Activated T-helper 1 cell treated with Interleukin-2 at 50 U/mL for 16 hours (primary cell): ENCODE results near the gene MRPS24.

Experiments
- DNase-seq: peaks from one replicate; pipeline ENCODE4 v3.0.0-alpha.2; 2020; ENCODE audit warnings: low read depth

Gene MRPS24

DNA sequence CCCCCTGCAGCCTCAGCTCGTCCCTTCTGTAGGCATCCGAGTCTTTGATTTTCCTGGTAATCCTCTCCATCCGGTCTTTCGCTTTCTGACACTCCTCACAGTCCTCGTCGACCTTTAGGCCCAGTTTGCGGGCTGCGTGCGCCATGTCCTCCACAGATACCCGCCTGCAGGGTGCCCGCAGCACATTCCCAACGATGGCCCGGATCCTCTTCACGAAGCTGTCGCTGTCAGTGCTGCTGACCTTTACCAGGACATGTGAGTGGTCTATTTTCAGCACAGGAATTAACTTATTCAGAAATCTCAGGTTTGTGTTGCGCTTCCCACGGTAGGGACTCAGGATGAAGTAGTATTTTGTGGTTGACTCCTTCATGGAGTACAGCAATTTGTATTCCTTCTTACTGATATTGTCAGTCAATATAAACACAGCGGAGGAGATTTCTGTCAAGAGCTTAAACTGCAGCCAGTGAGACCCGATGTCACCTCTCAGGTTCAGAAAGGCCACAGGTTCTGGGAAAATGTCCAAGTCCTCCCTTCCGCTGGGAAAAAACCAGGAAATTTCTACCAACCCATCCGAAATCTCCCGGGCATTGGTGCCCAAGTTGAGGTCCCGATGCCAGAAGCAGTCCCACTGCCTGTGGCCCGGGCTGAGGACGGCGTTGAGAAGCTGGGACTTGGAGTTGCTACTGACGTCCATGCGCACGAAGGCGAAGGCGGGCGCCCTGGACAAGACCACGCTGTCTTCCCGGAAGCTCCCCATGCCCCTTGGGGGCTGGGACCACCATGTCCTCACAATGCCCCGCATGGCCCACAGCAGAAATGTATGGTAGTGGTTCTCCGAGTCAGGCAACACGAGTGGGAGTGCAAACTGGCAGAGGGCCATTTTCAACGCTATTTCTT is 8.9 kb upstream of the MRPS24 start:
- DNase-seq = no peak

DNA sequence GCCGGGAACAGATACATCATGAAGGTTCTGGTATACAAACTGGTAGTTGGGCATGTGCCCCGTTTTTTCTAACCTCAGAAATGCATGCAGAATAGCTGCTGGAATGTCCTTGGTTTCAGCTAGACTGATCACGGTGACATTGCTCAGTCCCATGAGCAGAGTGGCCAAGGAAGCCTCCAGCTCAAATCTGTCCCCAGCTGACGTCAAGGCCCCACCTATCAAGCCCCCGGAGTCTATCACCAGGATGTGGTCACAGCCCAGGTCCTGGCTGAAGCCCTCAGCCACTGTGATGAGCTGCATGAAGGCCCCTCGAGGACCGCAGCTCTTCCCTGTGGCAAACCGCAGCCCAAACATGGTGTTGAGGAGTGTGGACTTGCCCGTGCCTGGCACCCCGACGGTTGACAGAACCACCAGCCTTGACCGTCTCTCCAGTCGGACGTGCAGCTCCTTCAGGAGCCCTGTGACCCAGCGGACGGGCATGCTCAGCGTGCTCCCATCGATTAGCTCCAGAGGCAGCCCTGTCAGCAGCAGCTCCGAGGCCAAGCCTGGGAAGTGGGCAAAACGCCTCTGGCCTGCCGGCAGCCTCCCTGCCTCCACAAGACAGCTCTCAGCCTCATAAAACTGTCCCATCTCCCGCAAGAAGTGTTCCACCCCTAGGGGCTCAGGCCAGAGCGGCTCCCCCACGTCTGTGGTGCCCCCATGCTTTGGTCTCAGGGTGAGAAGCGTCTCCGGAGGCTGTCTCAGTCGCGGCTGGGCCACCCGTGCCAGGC is 7.8 kb upstream of the MRPS24 start:
- DNase-seq = no peak

DNA sequence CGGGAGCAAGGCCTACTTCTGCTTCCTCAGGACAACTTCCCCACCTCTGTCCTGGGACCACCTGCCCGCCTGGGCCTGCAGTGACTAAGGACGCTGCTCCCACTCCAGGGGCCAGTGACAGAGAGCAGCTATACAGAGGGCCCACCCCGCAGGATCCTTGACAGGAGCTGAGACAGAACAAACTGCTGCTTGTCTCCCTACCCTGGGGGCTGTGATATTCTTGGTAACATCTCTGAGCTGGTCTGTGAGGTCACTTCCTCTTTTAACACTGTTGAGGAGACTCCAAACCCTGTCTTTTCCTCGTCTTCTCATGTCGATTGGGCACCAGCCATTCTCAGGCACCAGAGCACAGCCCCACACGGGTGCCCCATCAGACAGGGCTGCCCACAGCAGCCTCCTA is 6.9 kb upstream of the MRPS24 start:
- DNase-seq = no peak

DNA sequence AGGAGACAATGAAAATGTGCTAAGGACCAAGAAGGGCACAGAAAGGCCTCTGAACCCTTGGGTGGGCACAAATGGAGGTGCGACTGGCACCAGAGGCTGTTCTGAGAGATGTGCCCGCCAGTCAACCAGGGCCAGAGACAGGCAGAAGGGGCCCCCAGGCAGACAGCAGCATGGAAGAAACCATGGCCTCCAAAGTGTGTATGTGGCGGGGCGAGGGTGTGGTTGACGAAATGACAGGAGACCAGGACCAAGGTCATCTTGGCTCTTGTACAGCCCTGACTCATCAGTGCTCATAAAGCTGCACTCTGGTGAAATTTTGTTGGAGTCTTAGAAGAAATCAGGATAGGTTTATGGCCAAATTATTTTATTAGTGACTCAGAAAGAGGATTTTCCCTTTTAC is 4.0 kb upstream of the MRPS24 start:
- DNase-seq = no peak

DNA sequence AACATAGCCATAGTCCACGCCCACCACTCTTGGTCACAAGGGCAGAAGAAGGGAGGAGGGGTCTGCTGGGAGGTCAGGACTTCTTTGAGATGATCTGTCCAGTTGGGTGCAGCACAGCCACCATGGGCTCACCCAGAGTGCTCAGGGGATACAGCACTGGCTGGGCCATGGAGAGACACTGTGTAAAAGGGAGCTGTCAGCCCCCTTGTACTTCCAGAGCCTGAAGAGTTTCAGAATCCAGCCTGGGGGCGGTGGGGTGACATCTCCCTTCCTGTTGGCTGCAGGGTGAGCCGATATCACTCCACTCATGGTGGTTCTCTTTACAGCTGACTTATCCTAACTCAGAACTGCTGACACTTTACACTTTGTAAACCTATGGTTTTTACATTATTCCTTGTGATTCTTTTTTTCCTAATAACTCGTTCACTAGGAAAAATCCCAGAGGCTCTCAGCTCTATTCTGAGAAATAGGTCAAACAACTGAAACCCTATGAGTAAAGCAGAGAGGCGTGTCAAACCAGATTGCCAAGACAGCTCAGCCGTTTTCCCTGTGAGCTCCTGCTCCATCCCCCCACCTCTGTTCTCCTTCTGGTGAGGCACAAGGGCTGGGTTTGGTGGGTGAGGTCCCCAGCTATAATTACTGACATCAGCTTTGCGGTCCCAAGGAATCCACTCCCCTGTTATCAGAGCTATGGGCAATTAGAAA is 3.2 kb upstream of the MRPS24 start:
- no peak for DNase-seq

DNA sequence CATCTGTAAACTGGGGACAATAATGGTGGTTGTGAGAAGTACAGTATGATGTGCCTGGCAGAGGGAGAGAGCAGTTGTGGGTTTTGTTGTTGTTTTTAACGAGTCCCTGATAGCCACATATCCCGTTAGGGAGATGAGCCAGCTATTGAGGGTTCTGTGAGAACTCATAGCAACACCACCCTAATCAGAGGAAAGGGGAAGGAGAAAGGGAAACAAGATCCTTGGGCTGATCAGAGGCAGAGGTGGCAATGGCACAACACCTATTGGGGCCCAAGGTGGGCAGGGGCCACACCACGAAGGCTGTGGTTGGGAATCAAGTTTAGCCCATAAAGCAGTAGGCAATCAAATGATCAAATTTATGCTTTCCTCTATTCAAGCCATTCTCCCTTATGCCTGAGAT is 1.7 kb upstream of the MRPS24 start:
- no peak for DNase-seq

DNA sequence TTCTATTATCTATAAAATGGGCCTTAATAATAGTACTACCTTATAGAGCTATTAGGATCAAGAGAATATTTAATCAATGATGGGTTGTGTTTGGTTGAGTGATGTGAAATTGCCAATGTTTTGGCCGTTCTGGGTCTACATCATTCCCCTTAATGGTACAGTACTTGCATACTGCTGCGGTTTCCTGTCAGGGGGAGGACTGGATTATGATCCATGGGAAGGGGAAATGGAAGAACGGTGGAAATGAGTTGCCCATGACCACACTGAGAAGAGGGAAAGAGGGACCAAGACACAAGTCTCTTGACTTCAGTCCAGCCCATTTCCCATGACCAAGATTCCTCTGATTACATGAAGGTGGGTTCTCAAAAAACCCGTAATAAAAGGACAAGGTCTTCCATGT is 999 bp upstream of the MRPS24 start:
- DNase-seq = no peak

DNA sequence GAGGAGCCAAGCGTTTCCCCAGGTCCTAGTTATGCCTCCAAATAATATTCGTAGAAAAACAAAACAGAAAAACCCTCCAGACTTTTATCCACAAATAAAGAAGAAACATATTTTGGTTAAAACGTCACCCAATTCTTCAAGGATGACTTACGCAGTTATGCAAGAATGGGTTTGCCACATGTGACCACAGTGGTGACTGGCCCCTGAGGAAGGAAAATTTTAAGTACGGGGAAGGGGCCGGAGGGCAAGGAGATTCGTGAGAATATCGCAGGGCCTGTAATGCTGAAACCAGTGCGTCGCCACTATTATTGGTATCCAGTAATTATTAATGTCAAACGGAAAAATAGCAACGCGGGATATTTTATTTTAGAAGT is 537 bp upstream of the MRPS24 start:
- DNase-seq = no peak

DNA sequence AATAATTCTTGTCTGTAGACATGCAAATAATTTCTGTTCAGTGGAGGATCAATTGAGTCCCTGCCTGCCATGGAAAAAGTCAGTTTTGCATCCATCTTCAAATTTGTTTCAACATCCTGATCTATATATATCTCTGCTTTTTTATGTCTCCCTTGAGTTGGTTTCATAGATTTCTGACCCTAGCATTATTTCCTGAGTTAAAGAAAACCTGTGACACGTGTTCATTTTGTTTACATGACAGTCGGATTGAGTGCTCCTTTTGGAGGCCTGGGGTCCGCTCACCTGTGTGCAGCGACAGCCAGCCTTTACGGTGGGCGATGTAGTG is 674 bp downstream of the MRPS24 start:
- DNase-seq = no peak

DNA sequence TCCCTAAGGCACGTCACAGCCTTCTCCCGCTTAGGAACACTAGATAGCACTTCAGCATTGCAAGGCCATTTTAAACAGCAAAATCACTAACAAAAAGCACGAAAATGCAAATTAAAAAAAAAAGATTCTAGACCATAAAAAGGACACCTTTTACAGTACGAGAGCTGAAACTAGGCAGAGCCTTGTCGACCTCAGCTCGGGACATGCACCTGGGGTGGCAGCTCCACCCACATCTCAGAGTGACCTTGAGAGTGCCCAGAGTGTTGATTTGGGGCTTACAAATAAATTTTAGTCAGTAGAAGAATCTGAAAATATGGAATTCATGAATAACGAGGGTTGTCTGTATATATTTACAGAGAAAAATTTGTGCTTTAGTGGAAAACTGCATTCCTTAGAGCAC is 1.1 kb downstream of the MRPS24 start:
- no peak for DNase-seq

DNA sequence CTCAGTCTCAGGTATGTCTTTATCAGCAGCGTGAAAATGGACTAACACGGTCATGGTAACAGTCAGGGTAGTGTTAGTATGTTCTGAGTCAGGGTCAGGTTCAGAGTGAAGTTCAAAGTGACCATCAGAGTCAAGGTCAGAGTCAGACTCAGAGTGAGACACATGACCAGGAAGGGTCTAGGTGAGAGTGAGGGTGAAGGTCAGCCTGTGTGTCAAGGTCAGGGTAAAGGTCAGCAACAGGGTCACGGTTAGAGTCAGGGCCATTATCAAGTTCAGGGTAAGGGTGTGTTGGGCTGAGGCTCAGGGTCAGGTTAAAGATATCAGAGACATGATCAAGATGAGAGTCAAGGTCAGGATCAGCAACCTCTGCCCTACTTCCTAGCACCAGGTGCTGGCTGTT is 4.0 kb downstream of the MRPS24 start:
- no peak for DNase-seq

DNA sequence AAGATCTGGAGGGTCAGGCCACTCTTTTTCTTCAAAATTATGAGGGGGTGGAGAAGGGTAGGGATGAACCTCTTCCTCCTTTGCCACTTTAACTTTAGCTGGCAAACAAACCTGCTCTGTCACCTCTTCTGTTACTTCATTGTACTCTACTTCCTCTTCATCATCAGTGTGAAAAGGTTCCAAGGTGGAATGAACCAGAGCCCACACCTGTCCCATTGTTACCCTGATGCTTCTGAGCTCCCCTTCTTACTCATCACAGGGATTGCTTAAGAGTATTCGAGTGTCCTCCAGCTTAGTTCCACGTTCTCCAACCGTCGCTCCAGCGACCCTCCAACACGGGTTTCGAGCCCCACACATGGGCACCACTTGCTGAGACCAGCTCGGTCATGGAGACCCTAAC is 5.2 kb downstream of the MRPS24 start:
- no peak for DNase-seq

DNA sequence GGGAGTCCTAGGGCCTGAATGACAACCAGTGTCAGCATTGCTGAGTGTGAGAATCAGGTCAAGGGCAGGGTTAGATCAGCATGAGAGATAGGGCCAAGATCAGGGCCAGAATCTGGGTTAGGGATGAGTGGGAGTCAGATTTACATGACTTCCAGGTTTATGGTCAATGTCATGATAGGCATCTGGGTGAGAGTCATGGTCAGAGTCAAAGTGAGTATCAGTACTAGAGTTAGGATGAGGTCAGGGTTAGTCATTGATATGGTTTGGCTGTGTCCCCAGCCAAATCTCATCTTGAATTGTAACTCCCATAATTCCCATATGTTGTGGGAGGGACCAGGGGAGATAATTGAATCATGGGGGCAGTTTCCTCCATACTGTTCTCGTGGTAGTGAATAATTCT is 12.3 kb downstream of the MRPS24 start:
- DNase-seq = no peak

DNA sequence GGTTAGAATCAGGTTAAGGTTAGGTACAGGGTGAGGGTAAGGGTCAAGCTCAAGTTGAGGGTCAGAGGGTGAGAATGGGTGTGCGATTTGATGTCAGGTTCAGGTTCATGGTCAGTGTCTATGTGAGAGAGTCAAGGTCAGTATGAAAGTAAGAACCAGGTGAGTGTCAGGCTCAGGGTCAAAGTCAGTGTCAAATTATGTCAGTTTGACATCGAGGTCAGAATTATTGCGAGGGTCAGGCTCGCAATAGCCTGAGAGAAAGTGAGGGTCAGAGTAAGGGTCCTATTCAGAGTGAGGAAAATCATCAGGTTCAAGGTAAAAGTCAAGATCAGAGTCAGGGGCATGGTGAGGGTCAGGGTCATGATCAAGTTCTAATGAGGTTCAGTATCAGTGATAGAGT is 13.0 kb downstream of the MRPS24 start:
- DNase-seq = no peak

DNA sequence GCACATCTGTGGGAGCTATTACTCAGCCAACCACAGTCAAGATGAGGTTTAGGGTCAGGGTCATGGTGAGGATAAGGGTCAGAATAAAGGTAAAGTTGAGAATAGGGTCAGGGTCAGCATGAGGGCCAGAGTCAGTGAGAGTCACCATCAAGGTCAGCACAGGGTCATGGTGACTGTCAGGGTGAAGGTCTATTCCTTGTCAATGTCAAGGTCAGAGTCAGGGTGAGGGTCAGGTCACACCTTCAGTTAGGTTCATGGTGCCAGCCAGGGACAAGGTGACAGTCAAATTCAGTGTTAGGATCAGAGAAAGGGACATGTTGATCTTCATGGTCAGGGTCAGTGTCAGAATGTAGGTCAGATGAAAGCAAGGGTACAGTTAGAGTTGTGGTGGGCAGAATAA is 14.1 kb downstream of the MRPS24 start:
- DNase-seq = no peak

DNA sequence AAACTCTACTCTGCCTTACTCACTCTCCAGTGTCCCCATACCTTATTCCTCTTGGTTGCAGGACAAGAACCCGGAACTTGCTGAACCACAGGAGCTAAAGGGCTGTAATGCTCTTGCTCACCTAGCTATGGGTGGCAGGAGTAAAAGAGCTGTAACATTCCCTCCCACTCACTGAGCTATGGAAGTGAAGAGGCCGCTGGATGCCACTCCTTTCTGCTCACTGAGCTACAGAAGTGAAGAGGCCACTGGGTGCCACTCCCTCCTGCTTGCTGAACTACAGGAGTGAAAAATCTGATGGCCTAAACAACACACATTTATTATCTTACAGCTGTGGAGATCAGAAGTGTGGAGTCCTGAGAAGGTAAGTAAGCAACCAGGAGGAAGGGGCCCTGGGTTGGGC is 17.5 kb downstream of the MRPS24 start:
- no peak for DNase-seq

DNA sequence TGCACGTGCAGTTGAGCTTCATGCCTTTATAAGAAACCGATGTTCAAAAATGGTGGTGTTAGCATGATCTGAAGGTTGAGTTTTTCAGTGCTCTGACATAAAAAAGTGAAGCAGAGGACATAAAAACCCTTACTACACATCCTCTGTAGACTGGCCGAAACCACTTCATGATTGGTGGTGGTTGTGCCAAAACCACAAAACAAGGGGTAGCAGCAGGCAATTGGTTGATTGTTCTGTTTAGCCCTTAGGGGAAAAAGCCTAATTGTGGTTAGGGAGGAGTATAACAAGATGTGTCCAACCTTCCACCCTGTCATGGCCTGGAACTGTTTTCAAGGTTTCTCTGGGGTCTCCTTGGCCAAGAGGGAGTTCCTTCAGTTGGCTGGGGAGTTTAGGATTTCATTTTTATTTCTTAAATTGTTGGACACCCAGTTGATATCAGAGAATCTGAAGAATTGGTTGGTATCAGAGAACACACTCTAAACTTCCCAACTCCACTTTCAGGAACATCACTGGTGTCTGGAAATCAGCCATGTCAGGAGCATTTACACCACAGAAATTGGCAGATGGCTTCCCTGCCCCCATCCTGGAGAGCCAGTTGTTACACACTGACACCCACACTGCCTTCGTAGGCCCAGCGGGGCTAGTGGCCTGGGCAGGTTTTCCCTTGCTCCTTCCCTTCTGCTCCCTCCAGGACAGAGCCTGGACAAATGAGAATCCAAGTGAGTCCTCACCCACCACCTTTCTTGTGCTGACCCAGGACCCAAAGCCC is 18.8 kb downstream of the MRPS24 start:
- no peak for DNase-seq

DNA sequence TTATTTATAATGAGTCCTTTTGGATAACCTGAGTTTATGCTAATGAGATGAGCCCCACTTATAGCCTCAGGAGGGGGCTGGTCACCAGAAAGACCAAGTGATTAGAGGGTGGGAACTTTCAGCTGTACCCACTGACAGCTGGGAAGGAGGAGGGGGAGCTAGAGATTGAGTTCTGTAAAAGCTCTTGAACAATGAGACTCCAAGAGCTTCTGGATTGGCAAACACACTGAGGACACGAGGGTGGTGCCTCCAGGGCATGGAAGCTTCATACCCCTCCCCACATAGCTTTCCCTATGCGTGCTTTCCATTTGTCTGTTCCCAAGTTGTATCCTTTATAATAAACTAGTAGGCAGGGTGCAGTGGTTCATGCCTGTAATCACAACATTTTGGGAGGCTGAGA is 20.3 kb downstream of the MRPS24 start:
- DNase-seq = no peak

DNA sequence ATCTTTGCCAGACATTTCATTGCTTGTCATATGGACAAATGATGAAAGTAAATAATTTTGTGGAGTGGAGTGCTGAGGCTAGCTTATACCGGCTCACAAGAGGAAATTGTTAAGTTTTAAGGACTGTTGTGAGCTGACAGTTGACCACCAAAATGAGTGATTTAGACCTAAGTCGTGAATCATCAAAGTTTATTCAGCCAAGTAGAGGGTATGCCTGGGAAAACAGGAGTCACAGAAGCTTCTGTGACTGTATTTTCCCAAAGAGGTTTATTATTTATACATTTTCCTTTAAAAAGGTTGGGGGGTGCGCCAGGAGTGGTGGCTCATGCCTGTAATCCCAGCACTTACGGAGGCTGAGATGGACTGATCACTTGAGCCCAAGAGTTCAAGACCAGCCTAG is 21.8 kb downstream of the MRPS24 start:
- no peak for DNase-seq

DNA sequence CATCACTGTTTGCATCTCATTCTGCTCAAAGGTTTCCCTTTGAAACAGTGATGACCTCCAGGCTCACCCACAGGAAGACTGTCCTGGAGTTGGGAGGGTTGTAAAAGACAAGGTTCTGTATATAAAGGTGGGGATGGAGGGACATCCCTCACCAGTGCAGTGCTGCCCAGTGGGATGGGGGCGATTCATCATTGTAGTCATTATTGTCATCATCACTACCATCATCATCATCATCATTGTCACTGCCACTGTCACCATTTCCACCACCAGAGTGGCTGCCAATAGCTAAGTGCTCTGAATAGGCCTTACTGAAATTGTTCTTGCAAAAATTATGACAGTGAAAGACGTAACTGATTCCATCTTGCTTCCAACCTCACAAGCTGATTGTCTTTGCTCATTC is 24.7 kb downstream of the MRPS24 start:
- no peak for DNase-seq

DNA sequence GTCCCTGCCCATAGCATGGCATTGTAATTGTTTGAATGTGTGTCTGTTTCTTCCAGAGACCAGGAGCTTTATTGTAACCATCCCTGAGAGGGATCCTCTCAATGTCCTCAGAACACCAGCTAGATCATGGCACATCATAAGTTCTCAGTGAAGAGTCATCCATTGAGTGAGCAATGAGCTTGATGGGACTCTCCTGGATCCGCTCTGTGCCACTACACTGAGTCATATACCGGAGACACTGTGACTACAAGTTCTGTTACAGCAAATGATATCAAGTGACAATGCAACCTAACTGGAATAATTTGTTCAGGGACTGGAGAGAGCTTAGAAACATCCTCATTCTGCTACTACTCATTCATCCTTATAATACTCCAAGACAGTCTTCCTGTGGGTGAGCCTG is 25.1 kb downstream of the MRPS24 start:
- no peak for DNase-seq

DNA sequence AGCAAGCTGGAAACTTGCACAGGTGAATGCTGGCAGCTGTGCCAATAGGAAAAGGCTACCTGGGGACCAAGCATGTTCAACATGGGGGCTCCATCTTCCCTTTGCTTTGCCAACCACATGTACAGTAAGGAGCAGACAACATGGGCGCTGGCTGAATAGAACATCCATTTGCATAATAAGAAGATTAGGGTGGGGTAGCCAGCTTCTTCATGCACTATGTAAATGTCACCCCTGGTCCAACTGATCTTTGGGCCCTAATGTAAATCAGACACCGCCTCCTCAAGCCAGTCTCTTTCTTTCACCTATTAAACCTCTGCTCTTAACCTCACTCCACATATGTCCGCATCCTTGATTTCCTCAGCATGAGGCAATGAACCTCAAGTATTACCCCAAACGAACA is 26.0 kb downstream of the MRPS24 start:
- no peak for DNase-seq
